GM23338 (cell line): ENCODE results near the gene NDUFV1. TPM values are rescaled to one million over a fixed set of nuclear protein-coding genes. Genes with fewer than 3 reads are reported as not detected.

Experiments
- ATAC-seq: fragments of 200-7000 bp; cut with Tn5 transposase; 3 replicates; pipeline ENCODE4 v1.9.1; 2020
- DNase-seq: peaks from one replicate; pipeline ENCODE4 v3.0.0-alpha.2; 2015; ENCODE audit warnings: low spot score
- H2AFZ ChIP-seq: fragments of 200-600 bp; sonication (generic); 2 replicates; pipeline ENCODE4 v1.8.0; 2016; ENCODE audit warnings: antibody characterized with exemption, mild to moderate bottlenecking, moderate library complexity
- H3F3A ChIP-seq: fragments of 200-600 bp; sonication (generic); replicated peaks from 2 replicates; pipeline ENCODE4 v1.8.0; 2017; ENCODE audit warnings: antibody characterized with exemption, mixed run types, low read depth
- H3K27ac ChIP-seq: fragments of 200-600 bp; sonication (generic); 2 replicates; pipeline ENCODE4 v1.6.1; 2016; ENCODE audit warnings: low read depth
- H3K27me3 ChIP-seq: fragments of 200-600 bp; sonication (generic); 2 replicates; pipeline ENCODE4 v1.8.0; 2016; ENCODE audit warnings: mild to moderate bottlenecking, mixed run types, moderate library complexity; ENCODE audit not compliant: insufficient read depth
- H3K36me3 ChIP-seq: fragments of 200-600 bp; sonication (generic); 2 replicates; pipeline ENCODE4 v1.8.0; 2016; ENCODE audit warnings: mild to moderate bottlenecking; ENCODE audit not compliant: insufficient read depth
- H3K4me1 ChIP-seq: fragments of 200-600 bp; sonication (generic); 2 replicates; pipeline ENCODE4 v1.8.0; 2016; ENCODE audit warnings: mild to moderate bottlenecking, moderate library complexity; ENCODE audit not compliant: insufficient read depth
- H3K4me2 ChIP-seq: fragments of 200-600 bp; sonication (generic); 2 replicates; pipeline ENCODE4 v1.7.1; 2017; ENCODE audit warnings: mixed run types
- H3K4me3 ChIP-seq: fragments of 200-600 bp; sonication (generic); 2 replicates; pipeline ENCODE4 v1.6.1; 2016; ENCODE audit warnings: mixed run types
- H3K79me2 ChIP-seq: fragments of 200-600 bp; sonication (generic); replicated peaks from 2 replicates; pipeline ENCODE4 v1.8.0; 2017; ENCODE audit warnings: mild to moderate bottlenecking; ENCODE audit not compliant: insufficient read depth
- H3K9me2 ChIP-seq: fragments of 200-600 bp; sonication (generic); 2 replicates; pipeline ENCODE4 v1.8.0; 2017; ENCODE audit not compliant: insufficient read depth
- H4K20me1 ChIP-seq: fragments of 200-600 bp; sonication (generic); replicated peaks from 2 replicates; pipeline ENCODE4 v1.8.0; 2017; ENCODE audit warnings: mild to moderate bottlenecking; ENCODE audit not compliant: insufficient read depth
- H3K27ac Mint-ChIP-seq: 2 replicates; pipeline ENCODE4 v1.8.0; 2020; ENCODE audit warnings: inconsistent platforms, mild to moderate bottlenecking, moderate library complexity, mixed read lengths
- H3K27me3 Mint-ChIP-seq: 3 replicates; pipeline ENCODE4 v1.8.0; 2022; ENCODE audit warnings: low read depth, mild to moderate bottlenecking, moderate library complexity, mixed read lengths, inconsistent platforms; ENCODE audit not compliant: insufficient read depth, poor library complexity
- H3K36me3 Mint-ChIP-seq: 3 replicates; pipeline ENCODE4 v1.8.0; 2021; ENCODE audit warnings: low read depth, mild to moderate bottlenecking, inconsistent platforms, moderate library complexity, mixed read lengths
- H3K4me1 Mint-ChIP-seq: 3 replicates; pipeline ENCODE4 v1.8.0; 2020; ENCODE audit warnings: mild to moderate bottlenecking, inconsistent platforms, mixed read lengths
- H3K4me3 Mint-ChIP-seq: 3 replicates; pipeline ENCODE4 v1.8.0; 2021; ENCODE audit warnings: moderate library complexity, mild to moderate bottlenecking, inconsistent platforms, mixed read lengths
- H3K9me3 Mint-ChIP-seq: 3 replicates; pipeline ENCODE4 v1.8.0; 2020; ENCODE audit warnings: moderate library complexity, mild to moderate bottlenecking, inconsistent platforms, mixed read lengths
- CREB1 ChIP-seq: fragments of 250-450 bp; sonication (Bioruptor Pico); IDR thresholded peaks from 2 replicates; pipeline ENCODE4 v1.5.0; 2020; ENCODE audit warnings: low read depth, mild to moderate bottlenecking, moderate library complexity
- EZH2 ChIP-seq: fragments of 200-600 bp; sonication (generic); IDR thresholded peaks from one replicate; pipeline ENCODE4 v1.8.0; 2017; ENCODE audit warnings: antibody characterized with exemption, mild to moderate bottlenecking, low read depth; ENCODE audit not compliant: unreplicated experiment
- EZH2phosphoT487 ChIP-seq: fragments of 200-600 bp; sonication (generic); IDR thresholded peaks from one replicate; pipeline ENCODE4 v1.8.1; 2018; ENCODE audit warnings: antibody characterized with exemption; ENCODE audit not compliant: unreplicated experiment
- JUNB ChIP-seq: IDR thresholded peaks from one replicate; pipeline ENCODE4 v1.6.1; 2016; ENCODE audit warnings: antibody characterized with exemption; ENCODE audit not compliant: unreplicated experiment
- NANOG ChIP-seq: IDR thresholded peaks from 2 replicates; pipeline ENCODE4 v1.6.1; 2016; ENCODE audit warnings: antibody characterized with exemption, borderline replicate concordance
- POLR2AphosphoS5 ChIP-seq: IDR thresholded peaks from 2 replicates; pipeline ENCODE4 v1.6.1; 2016; ENCODE audit warnings: antibody characterized with exemption, low read depth
- STAT1 ChIP-seq: IDR thresholded peaks from one replicate; pipeline ENCODE4 v1.6.1; 2016; ENCODE audit warnings: antibody characterized with exemption; ENCODE audit not compliant: unreplicated experiment
- ZNF114 ChIP-seq: fragments of 250-450 bp; sonication (Bioruptor Pico); IDR thresholded peaks from 2 replicates; pipeline ENCODE4 v1.5.0; 2020; ENCODE audit warnings: mild to moderate bottlenecking, moderate library complexity
- ZNF331 ChIP-seq: fragments of 250-450 bp; sonication (Bioruptor Pico); IDR thresholded peaks from 2 replicates; pipeline ENCODE4 v1.5.0; 2020; ENCODE audit warnings: low read depth, mild to moderate bottlenecking, moderate library complexity
- polyA plus RNA-seq: library from polyadenylated mRNA; unstranded; fragments of >200 nt; fragmentation: Nextera tagmentation; extraction: Ambion mirVana; gene quantifications from 2 replicates; pipeline ENCODE4 v1.2.1, GENCODE V29; 2016
- total RNA-seq: library from RNA; depleted of rRNA; stranded (reverse); fragments of >200 nt; shearing (Covaris generic); gene quantifications from 2 replicates; pipeline ENCODE4 v1.2.3, GENCODE V29; 2014
- TF ChIP-seq, protein P1 (sequence below), 2 experiments: fragments of 200-600 bp in 1 of 2; sonication (generic) in 1 of 2; conservative IDR thresholded peaks; 2 replicates each; pipeline versions ENCODE4 v1.5.1 to v1.6.1; 2016 to 2017; ENCODE audit warnings: antibody characterized with exemption in 2 of 2, low read depth in 2 of 2, mild to moderate bottlenecking in 2 of 2, moderate library complexity in 1 of 2
- TF ChIP-seq, protein P2 (sequence below): IDR thresholded peaks from one replicate; pipeline ENCODE4 v1.6.1; 2018; ENCODE audit warnings: antibody characterized with exemption; ENCODE audit not compliant: unreplicated experiment
- TF ChIP-seq, protein P3 (sequence below): IDR thresholded peaks from 2 replicates; pipeline ENCODE4 v1.6.1; 2016; ENCODE audit warnings: antibody characterized with exemption
- TF ChIP-seq, protein P4 (sequence below): fragments of 250-450 bp; sonication (Bioruptor Pico); IDR thresholded peaks from 2 replicates; pipeline ENCODE4 v1.5.0; 2020; ENCODE audit warnings: mild to moderate bottlenecking, moderate library complexity

NDUFV1 gene
- total and polyA plus RNA-seq, 2 experiments from 2014 or later: 104 to 241 TPM

DNA sequence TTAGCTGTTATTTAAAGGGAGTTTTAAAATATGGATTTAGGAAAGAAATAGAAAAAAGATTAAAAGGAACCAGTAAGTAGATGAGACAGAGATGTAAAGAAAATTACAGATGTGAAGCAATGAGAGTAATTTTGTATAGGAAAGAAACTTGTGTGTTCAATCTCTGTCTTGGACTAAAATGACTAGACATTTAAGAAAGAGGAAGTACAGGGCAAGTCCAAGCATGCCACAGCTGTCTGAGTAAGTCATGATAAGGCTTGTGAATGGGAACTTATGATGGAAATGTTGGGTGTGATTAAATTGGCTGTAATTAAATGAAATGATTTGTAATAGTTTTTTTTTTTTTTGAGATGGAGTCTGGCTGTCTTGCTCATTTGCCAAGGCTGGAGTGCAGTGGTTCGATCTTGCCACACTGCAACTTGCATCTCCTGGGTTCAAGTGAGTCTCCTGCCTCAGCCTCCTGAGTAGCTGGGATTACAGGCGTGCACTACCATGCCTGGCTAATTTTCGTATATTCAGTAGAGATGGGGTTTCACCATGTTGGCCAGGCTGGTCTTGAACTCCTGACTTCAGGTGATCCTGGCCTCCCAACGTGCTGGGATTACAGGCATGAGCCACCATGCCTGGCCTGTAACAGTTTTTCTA lies 49.7 kb downstream of the NDUFV1 start:
- DNase-seq: no peak
- no peaks in the 10 kb centered on the region for H4K20me1 ChIP-seq
- H3K9me2 ChIP-seq: no peaks in the 10 kb centered on the region
- Mint-ChIP-seq H3K36me3 (peaks cover 5% of the 10 kb centered on the region; the same call in 2 of the 3 replicates), H3K27me3 (peaks cover 3% of the 10 kb centered on the region), H3K9me3 (peaks cover 43% of the 10 kb centered on the region), H3K27ac (no peak overlapping the region), H3K4me1 (no peaks in the 10 kb centered on the region), H3K4me3 (no peak overlapping the region)
- peaks cover 8% of the 10 kb centered on the region; the same call in 1 of the 2 replicates for H3K36me3 ChIP-seq
- no peak overlapping the region for H2AFZ ChIP-seq
- TF ChIP-seq JUNB (no peak), EZH2phosphoT487 (no peak), NANOG (no peak), ZNF331 (CRISPR knock-in tag) (no peak), EZH2 (no peak), STAT1 (no peak), POLR2AphosphoS5 (no peak), CREB1 (CRISPR knock-in tag) (no peak), ZNF114 (CRISPR knock-in tag) (no peak)
- TF ChIP-seq, protein P1, sequence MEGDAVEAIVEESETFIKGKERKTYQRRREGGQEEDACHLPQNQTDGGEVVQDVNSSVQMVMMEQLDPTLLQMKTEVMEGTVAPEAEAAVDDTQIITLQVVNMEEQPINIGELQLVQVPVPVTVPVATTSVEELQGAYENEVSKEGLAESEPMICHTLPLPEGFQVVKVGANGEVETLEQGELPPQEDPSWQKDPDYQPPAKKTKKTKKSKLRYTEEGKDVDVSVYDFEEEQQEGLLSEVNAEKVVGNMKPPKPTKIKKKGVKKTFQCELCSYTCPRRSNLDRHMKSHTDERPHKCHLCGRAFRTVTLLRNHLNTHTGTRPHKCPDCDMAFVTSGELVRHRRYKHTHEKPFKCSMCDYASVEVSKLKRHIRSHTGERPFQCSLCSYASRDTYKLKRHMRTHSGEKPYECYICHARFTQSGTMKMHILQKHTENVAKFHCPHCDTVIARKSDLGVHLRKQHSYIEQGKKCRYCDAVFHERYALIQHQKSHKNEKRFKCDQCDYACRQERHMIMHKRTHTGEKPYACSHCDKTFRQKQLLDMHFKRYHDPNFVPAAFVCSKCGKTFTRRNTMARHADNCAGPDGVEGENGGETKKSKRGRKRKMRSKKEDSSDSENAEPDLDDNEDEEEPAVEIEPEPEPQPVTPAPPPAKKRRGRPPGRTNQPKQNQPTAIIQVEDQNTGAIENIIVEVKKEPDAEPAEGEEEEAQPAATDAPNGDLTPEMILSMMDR (conservative IDR thresholded peaks at IDR 0.05; ENCODE audit: low read depth in 2 of 2): no peak
- TF ChIP-seq, protein P2, sequence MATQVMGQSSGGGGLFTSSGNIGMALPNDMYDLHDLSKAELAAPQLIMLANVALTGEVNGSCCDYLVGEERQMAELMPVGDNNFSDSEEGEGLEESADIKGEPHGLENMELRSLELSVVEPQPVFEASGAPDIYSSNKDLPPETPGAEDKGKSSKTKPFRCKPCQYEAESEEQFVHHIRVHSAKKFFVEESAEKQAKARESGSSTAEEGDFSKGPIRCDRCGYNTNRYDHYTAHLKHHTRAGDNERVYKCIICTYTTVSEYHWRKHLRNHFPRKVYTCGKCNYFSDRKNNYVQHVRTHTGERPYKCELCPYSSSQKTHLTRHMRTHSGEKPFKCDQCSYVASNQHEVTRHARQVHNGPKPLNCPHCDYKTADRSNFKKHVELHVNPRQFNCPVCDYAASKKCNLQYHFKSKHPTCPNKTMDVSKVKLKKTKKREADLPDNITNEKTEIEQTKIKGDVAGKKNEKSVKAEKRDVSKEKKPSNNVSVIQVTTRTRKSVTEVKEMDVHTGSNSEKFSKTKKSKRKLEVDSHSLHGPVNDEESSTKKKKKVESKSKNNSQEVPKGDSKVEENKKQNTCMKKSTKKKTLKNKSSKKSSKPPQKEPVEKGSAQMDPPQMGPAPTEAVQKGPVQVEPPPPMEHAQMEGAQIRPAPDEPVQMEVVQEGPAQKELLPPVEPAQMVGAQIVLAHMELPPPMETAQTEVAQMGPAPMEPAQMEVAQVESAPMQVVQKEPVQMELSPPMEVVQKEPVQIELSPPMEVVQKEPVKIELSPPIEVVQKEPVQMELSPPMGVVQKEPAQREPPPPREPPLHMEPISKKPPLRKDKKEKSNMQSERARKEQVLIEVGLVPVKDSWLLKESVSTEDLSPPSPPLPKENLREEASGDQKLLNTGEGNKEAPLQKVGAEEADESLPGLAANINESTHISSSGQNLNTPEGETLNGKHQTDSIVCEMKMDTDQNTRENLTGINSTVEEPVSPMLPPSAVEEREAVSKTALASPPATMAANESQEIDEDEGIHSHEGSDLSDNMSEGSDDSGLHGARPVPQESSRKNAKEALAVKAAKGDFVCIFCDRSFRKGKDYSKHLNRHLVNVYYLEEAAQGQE: no peak
- TF ChIP-seq, protein P3, sequence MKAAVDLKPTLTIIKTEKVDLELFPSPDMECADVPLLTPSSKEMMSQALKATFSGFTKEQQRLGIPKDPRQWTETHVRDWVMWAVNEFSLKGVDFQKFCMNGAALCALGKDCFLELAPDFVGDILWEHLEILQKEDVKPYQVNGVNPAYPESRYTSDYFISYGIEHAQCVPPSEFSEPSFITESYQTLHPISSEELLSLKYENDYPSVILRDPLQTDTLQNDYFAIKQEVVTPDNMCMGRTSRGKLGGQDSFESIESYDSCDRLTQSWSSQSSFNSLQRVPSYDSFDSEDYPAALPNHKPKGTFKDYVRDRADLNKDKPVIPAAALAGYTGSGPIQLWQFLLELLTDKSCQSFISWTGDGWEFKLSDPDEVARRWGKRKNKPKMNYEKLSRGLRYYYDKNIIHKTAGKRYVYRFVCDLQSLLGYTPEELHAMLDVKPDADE: no peak
- TF ChIP-seq, protein P4, sequence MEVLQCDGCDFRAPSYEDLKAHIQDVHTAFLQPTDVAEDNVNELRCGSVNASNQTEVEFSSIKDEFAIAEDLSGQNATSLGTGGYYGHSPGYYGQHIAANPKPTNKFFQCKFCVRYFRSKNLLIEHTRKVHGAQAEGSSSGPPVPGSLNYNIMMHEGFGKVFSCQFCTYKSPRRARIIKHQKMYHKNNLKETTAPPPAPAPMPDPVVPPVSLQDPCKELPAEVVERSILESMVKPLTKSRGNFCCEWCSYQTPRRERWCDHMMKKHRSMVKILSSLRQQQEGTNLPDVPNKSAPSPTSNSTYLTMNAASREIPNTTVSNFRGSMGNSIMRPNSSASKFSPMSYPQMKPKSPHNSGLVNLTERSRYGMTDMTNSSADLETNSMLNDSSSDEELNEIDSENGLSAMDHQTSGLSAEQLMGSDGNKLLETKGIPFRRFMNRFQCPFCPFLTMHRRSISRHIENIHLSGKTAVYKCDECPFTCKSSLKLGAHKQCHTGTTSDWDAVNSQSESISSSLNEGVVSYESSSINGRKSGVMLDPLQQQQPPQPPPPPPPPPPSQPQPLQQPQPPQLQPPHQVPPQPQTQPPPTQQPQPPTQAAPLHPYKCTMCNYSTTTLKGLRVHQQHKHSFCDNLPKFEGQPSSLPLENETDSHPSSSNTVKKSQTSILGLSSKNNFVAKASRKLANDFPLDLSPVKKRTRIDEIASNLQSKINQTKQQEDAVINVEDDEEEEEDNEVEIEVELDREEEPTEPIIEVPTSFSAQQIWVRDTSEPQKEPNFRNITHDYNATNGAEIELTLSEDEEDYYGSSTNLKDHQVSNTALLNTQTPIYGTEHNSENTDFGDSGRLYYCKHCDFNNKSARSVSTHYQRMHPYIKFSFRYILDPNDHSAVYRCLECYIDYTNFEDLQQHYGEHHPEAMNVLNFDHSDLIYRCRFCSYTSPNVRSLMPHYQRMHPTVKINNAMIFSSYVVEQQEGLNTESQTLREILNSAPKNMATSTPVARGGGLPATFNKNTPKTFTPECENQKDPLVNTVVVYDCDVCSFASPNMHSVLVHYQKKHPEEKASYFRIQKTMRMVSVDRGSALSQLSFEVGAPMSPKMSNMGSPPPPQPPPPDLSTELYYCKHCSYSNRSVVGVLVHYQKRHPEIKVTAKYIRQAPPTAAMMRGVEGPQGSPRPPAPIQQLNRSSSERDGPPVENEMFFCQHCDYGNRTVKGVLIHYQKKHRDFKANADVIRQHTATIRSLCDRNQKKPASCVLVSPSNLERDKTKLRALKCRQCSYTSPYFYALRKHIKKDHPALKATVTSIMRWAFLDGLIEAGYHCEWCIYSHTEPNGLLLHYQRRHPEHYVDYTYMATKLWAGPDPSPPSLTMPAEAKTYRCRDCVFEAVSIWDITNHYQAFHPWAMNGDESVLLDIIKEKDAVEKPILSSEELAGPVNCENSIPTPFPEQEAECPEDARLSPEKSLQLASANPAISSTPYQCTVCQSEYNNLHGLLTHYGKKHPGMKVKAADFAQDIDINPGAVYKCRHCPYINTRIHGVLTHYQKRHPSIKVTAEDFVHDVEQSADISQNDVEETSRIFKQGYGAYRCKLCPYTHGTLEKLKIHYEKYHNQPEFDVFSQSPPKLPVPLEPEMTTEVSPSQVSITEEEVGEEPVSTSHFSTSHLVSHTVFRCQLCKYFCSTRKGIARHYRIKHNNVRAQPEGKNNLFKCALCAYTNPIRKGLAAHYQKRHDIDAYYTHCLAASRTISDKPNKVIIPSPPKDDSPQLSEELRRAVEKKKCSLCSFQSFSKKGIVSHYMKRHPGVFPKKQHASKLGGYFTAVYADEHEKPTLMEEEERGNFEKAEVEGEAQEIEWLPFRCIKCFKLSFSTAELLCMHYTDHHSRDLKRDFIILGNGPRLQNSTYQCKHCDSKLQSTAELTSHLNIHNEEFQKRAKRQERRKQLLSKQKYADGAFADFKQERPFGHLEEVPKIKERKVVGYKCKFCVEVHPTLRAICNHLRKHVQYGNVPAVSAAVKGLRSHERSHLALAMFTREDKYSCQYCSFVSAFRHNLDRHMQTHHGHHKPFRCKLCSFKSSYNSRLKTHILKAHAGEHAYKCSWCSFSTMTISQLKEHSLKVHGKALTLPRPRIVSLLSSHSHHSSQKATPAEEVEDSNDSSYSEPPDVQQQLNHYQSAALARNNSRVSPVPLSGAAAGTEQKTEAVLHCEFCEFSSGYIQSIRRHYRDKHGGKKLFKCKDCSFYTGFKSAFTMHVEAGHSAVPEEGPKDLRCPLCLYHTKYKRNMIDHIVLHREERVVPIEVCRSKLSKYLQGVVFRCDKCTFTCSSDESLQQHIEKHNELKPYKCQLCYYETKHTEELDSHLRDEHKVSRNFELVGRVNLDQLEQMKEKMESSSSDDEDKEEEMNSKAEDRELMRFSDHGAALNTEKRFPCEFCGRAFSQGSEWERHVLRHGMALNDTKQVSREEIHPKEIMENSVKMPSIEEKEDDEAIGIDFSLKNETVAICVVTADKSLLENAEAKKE (CRISPR knock-in tag): no peak
- no peaks in the 10 kb centered on the region for H3K27me3 ChIP-seq
- H3K4me3 ChIP-seq: no peak overlapping the region
- no peaks in the 10 kb centered on the region for H3K4me1 ChIP-seq
- no peak overlapping the region for H3K27ac ChIP-seq
- no peaks in the 10 kb centered on the region for H3F3A ChIP-seq
- no peak for ATAC-seq
- no peaks in the 10 kb centered on the region for H3K79me2 ChIP-seq
- no peak overlapping the region for H3K4me2 ChIP-seq
